Calu3 (cell line): ENCODE results near the gene EEIG1. TPM values are rescaled to one million over a fixed set of nuclear protein-coding genes. Genes with fewer than 3 reads are reported as not detected.

Experiments
- BruUV-seq: library from RNA; stranded (reverse); fragments of 400-500 nt; replicated peaks from 2 replicates; lab custom pipeline; 2021; lab: Mats Ljungman, UMichigan
- CTCF ChIA-PET: fragments of 300-600 bp; sonication (Branson Sonifier 250); formaldehyde crosslinking; loops from one replicate; lab custom pipeline; 2022; ENCODE audit warnings: antibody characterized with exemption; lab: Charles Lee
- DNase-seq: peaks from one replicate; pipeline ENCODE4 v3.0.0; 2022
- H3K27ac Mint-ChIP-seq: one replicate; pipeline ENCODE4 v1.8.0; 2022; ENCODE audit warnings: mixed read lengths; ENCODE audit not compliant: unreplicated experiment
- H3K27me3 Mint-ChIP-seq: one replicate; pipeline ENCODE4 v1.8.0; 2022; ENCODE audit warnings: mixed read lengths; ENCODE audit not compliant: unreplicated experiment
- H3K36me3 Mint-ChIP-seq: one replicate; pipeline ENCODE4 v1.8.0; 2022; ENCODE audit warnings: mild to moderate bottlenecking, moderate library complexity, mixed read lengths; ENCODE audit not compliant: insufficient read depth, unreplicated experiment
- H3K4me1 Mint-ChIP-seq: one replicate; pipeline ENCODE4 v1.8.0; 2022; ENCODE audit warnings: mild to moderate bottlenecking, low read depth, mixed read lengths; ENCODE audit not compliant: unreplicated experiment
- H3K4me3 Mint-ChIP-seq: one replicate; pipeline ENCODE4 v1.8.0; 2022; ENCODE audit warnings: mild to moderate bottlenecking, low read depth, moderate library complexity, mixed read lengths; ENCODE audit not compliant: unreplicated experiment
- H3K9me3 Mint-ChIP-seq: one replicate; pipeline ENCODE4 v1.8.0; 2022; ENCODE audit warnings: low read depth, mixed read lengths; ENCODE audit not compliant: unreplicated experiment
- intact Hi-C: fragments of 100-400 bp; cut with micrococcal nuclease; formaldehyde crosslinking; loops from one replicate; pipeline ENCODE4 v1.10.0; 2022; ENCODE audit not compliant: unreplicated experiment
- total RNA-seq: library from RNA; stranded (reverse); gene quantifications from 2 replicates; pipeline ENCODE4 v1.2.3, GENCODE V29; 2022
- TF ChIP-seq, protein P1 (sequence below): fragments of 200-600 bp; IDR thresholded peaks from one replicate; pipeline ENCODE4 v1.8.0; 2022; ENCODE audit warnings: antibody characterized with exemption; ENCODE audit not compliant: unreplicated experiment

EEIG1 gene
- total RNA-seq, 1 experiment from 2014 or later = 84.6 TPM

DNA sequence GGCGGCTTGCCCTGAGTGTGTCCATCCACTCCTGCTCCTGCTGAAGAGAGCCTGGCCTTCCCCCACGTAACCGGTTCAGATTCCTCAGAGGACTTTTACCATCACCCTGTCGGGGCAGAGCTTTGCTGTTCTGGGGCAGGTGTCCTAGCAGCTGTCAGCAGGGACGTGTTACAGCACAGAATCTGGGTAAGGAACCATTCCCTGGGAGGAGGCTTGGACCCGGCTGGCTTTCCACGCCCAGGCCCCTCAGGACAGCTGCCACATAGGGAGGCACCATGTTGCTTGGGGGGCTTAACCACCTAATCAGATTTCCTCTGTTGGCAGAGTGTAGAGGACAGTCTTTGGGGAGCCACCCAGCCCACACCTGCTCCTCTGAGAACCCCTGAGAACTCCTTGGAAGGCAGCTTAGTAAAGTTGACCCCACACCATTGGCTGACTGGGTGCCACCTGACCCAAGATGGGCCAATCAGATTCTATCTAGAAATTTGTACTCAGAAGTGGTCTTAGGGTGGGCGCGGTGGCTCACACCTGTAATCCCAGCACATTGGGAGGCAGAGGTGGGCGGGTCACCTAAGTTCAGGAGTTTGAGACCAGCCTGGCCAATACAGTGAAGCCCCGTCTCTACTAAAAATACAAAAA is 23.3 kb upstream of the EEIG1 start:
- peaks cover 13% of the 10 kb centered on the region for H3K4me1 Mint-ChIP-seq
- H3K27ac Mint-ChIP-seq = no peak overlapping the region
- intact Hi-C loops = no loop called here
- peaks cover 13% of the 10 kb centered on the region for H3K36me3 Mint-ChIP-seq
- BruUV-seq = no TSS peak
- no peak overlapping the region for H3K4me3 Mint-ChIP-seq
- no peak for DNase-seq
- TF ChIP-seq, protein P1, sequence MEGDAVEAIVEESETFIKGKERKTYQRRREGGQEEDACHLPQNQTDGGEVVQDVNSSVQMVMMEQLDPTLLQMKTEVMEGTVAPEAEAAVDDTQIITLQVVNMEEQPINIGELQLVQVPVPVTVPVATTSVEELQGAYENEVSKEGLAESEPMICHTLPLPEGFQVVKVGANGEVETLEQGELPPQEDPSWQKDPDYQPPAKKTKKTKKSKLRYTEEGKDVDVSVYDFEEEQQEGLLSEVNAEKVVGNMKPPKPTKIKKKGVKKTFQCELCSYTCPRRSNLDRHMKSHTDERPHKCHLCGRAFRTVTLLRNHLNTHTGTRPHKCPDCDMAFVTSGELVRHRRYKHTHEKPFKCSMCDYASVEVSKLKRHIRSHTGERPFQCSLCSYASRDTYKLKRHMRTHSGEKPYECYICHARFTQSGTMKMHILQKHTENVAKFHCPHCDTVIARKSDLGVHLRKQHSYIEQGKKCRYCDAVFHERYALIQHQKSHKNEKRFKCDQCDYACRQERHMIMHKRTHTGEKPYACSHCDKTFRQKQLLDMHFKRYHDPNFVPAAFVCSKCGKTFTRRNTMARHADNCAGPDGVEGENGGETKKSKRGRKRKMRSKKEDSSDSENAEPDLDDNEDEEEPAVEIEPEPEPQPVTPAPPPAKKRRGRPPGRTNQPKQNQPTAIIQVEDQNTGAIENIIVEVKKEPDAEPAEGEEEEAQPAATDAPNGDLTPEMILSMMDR = no peak
- CTCF ChIA-PET = no interaction called here
- no peaks in the 10 kb centered on the region for H3K27me3 Mint-ChIP-seq
- peaks cover 3% of the 10 kb centered on the region for H3K9me3 Mint-ChIP-seq

DNA sequence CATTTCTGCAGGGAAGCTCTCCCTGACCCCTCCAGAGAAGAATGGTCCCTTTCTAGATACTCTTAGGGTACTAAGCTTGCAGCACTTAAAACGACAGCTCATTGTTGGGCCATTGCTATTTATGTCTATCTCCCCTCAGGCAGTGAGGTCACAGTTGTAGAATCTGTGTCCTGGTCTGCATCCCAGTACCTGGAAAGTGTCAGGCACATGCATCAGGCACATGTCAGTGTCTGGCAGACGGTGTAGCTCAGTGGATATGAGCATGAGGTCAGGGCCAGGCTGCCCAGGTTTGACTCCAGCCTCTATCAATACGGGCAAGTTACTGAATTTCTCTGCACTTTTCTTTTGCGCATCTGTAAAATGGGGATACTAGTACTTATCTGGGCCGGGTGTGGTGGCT is 22.2 kb upstream of the EEIG1 start:
- Mint-ChIP-seq H3K27me3 (no peaks in the 10 kb centered on the region), H3K4me1 (peaks cover 9% of the 10 kb centered on the region), H3K9me3 (peaks cover 1% of the 10 kb centered on the region), H3K4me3 (no peak overlapping the region), H3K27ac (no peak overlapping the region), H3K36me3 (peaks cover 12% of the 10 kb centered on the region)
- BruUV-seq = no TSS peak
- TF ChIP-seq, protein P1 = no peak
- intact Hi-C loops = no loop called here
- no peak for DNase-seq
- CTCF ChIA-PET = no interaction called here

DNA sequence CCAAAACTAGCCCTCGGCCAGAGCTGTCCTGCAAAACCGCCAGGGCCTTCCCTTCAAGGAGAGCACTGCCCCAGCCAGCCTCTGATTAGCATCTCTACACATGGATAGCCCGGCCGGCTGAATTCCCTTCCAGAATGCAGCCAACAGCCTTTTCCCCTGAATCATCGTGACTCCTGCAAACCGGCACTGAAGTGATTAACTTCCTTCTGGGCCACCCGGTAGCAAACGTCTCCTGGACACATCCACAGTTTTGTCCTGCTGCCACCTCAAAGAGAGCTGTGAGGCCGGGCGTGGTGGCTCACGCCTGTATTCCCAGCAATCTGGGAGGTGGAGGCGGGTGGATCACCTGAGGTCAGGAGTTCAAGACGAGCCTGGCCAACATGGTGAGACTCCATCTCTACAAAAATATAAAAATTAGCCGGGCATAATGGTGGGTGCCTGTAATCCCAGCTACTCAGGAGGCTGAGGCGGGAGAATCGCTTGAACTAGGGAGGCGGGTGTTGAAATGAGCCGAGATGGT is 21.1 kb upstream of the EEIG1 start:
- CTCF ChIA-PET = interaction anchor here (0.5 kb wide), 1 partner anchor 109 kb away, joined by 4 read pairs; no protein-coding TSS in a partner anchor
- no peak overlapping the region for H3K4me3 Mint-ChIP-seq
- DNase-seq = peak; percentile 35
- TF ChIP-seq, protein P1 = no peak
- H3K27ac Mint-ChIP-seq = peak overlapping the region; percentile 39
- H3K9me3 Mint-ChIP-seq = no peaks in the 10 kb centered on the region
- no TSS peak for BruUV-seq
- H3K4me1 Mint-ChIP-seq = no peaks in the 10 kb centered on the region
- intact Hi-C loops = no loop called here
- no peaks in the 10 kb centered on the region for H3K27me3 Mint-ChIP-seq
- H3K36me3 Mint-ChIP-seq = peaks cover 4% of the 10 kb centered on the region

DNA sequence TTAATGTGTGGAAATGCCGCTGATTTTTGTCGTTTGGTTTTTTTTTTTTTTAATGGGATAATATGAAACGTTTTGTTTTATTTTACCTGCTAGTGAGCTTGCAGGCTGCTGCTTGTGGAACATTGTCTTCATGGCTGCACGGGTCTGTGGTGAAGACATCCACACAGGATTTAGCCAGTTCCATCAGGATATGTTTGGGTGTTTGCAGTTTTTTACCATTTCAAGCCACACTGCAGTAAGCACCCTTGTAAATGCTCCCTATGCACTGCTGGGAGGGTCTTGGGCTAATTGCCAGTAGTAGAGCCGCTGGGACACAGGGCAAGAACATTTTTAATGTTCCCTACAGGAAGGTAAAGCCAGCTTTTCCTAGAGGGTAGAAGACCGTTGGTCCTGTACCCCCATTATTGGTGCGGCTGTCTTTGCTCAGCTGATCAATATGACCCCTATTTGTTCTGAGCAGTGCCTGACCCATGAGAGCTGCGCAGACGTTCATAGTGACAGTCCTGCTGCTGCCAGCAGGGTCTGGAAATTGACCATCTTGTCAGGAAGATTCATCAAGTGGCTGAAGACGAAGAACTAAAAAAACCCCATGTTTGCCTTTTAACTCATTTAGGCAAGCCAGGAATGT is 20.5 kb upstream of the EEIG1 start:
- CTCF ChIA-PET = no interaction called here
- no peaks in the 10 kb centered on the region for H3K4me1 Mint-ChIP-seq
- no peak overlapping the region for H3K4me3 Mint-ChIP-seq
- no peaks in the 10 kb centered on the region for H3K9me3 Mint-ChIP-seq
- H3K27me3 Mint-ChIP-seq = no peaks in the 10 kb centered on the region
- TF ChIP-seq, protein P1 = no peak
- no peak for DNase-seq
- no TSS peak for BruUV-seq
- intact Hi-C loops = no loop called here
- H3K27ac Mint-ChIP-seq = peak overlapping the region; percentile 39
- H3K36me3 Mint-ChIP-seq = peaks cover 4% of the 10 kb centered on the region
